ENCODE results near the gene WDCP.
"Not testable (repeated sequence)": the region's sequence is repeated elsewhere in the genome, so short reads cannot be mapped to it uniquely, and the experiment has no call there.

The WDCP gene, protein sequence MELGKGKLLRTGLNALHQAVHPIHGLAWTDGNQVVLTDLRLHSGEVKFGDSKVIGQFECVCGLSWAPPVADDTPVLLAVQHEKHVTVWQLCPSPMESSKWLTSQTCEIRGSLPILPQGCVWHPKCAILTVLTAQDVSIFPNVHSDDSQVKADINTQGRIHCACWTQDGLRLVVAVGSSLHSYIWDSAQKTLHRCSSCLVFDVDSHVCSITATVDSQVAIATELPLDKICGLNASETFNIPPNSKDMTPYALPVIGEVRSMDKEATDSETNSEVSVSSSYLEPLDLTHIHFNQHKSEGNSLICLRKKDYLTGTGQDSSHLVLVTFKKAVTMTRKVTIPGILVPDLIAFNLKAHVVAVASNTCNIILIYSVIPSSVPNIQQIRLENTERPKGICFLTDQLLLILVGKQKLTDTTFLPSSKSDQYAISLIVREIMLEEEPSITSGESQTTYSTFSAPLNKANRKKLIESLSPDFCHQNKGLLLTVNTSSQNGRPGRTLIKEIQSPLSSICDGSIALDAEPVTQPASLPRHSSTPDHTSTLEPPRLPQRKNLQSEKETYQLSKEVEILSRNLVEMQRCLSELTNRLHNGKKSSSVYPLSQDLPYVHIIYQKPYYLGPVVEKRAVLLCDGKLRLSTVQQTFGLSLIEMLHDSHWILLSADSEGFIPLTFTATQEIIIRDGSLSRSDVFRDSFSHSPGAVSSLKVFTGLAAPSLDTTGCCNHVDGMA

DNA sequence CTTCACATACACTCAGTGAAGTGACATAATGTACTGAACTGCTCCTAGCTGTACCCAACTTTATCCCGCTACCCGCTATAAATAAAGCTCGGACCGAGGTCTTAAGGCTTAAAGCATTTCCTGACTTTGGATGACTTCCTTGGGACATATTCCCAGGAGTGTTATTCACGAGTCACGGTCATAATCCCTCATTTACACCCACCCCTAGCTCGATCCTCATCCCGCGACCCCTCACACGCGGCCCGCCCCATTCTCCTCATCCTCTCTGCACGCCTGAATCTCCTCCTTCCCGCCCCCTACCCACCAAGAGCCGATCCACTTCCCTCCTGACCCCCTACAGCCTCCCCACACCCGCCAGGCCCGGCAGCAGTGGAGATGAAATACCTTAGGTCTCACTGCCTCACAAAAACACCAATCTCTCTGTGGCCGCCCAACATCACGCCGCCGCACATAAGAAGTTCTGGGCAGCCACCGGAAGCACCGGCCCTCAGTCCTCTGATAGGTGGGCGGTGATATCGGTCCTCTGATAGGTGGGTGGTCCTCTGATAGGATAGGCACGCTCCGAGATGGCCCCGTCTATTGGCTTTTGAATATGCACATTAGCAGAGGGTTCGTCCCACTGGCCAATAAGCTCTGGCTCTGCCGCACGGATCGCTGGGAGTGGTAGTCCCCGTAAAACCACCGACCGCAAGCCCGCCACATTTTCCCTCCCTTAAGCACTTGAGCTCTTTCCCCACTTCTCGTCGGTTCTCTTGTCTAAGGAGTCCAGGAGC, at the start of gene WDCP:
Gene WDCP (minus strand): TSS at position 462 of the 773 bp plus-strand sequence. CDS start 7,897 bp downstream, outside the sequence.
- DNase-seq: peak; percentile 95

DNA sequence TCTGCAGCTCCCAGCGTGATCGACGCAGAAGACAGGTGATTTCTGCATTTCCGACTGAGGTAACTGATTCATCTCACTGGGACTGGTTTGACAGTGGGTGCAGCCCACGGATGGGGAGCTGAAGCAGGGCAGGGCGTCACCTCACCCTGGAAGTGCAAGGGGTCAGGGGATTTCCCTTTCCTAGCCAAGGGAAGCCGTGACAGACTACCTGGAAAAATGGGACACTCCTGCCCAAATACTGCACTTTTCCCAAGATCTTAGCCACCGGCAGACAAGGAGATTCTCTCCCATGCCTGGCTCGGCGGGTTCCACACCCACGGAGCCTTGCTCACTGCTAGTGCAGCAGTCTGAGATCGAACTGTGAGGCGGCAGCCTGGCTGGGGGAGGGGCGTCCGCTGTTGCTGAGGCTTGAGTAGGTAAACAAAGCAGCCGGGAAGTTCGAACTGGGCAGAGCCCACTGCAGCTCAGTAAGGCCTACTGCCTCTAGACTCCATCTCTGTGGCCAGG, 48.0 kb upstream of the WDCP start:
- not testable (repeated sequence) for DNase-seq

DNA sequence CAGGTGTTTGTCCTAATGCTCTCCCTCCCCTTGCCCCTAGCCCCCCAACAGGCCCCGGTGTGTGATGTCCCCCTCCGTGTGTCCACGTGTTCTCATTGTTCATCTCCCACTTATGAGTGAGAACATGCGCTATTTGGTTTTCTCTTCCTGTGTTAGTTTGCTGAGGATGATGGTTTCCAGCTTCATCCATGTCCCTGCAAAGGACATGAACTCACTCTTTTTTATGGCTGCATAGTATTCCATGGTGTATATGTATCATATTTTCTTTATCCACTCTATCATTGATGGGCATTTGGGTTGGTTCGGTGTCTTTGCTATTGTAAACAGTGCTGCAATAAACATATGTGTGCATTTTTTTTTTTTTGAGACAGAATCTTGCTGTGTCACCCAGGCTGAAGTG, 46.1 kb upstream of the WDCP start:
- not testable (repeated sequence) for DNase-seq

DNA sequence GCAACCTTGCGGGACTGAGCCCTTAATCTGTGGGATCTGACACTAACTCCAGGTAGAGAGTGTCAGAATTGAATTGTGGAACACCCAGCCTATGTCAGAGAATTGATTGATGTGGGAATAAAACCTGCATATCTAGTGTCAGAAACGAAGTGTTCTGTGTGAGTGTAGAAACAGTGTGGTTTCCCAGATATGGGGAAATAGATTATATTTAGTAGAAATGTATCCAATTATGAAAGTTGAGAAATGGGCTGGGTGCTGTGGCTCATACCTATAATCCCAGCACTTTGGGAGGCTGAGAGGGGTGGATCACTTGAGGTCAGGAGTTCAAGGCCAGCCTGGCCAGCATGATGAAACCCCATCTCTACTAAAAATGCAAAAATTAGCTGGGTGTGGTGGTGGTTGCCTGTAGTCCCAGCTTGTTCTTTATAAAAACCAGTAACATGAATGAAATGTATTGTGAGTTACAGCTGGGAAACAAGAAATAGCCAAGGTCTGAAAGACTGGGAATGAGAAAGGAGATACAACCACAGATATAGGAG, 41.7 kb upstream of the WDCP start:
- no peak for DNase-seq

DNA sequence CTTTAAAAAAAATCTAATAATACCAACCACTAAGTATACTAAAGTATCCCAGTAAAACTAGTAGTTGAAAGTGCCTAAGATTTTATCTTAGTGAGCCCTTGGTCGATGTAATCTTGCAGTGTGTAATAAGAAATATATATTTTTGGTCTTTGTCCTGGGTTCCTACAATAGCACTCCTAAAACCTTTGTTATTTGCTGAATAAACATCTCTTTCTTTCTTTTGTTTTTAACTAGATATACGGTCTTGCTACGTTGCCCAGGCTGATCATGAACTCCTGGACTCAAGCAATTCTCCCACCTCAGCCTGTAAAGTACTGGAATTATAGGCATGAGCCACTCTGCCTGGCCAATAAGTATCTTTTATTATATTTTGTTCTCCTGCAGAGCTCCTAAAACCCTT, 39.8 kb upstream of the WDCP start:
- no peak for DNase-seq

DNA sequence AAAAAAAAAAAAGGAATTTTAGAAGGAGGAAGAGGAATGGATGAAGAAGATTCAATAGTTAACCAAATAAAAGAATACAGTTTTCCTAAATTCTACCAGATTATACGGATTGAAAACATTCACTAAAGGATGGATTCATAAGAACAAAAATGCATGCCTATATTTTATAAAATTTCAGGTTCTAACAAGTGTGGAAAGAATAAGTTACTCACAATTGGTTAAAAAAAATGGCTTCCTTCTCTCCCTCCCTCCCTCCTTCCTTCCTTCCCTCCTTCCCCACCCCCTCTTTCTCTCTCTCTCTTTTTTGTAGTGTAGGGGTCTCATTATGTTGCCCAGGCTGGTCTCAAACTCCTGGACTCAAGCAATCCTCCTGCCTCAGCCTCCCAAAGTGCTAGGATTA, 39.0 kb upstream of the WDCP start:
- no peak for DNase-seq

DNA sequence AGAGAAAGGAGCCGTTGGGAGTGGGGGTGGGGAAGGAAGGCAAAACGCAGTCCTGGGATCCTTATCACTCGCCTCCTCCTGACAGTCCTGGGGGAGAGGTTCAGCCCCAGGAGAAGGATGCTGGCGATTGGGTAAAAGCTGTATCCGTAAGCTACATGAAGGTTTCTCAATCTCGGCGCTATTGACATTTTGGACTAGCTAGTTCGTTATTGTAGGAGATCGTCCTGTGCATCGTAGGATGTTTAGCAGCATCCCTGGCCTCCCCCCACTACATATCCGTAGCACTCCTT, 38.0 kb upstream of the WDCP start:
- no peak for DNase-seq

DNA sequence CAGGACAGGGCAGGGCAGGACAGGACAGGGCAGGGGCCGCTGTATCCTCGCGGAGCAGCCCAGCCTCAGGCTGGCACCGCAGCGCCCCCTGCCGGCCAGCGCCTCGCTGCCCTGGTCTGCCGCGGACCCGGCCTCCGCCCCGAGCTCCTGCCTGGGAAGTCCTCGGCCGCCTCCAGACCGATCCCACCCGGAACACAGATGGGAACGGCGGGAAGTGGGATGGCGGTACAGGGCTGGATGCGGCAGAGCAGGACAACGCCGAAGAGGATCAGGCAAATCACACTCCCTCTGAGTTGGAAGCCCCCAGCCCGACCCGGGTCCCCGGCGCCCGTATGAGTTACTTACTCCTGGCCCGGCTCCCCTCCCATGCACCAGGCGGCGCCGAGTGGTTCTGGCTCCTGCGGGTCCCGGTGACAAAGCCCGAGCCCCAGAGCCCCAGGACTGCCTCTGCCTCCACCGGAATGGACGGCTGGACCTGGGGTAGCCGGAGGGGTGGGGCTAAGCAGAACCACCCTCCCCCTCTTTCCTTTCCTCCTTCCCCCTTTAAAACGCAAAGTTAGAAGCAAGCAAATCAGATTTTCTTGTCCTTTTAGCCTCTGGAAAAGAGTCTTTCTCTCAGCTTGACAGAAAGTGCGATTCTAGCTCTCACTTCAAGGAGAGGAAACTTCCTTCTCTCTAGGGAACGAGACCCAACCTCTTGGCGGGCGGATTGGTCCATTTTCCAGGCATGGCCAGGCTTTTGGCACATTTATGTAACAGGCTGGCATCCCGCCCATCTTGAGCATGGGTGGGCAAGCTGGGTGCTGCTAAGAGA, 37.4 kb upstream of the WDCP start, which contains the start of gene TP53I3:
Gene TP53I3 (minus strand): TSS at position 449 of the 814 bp plus-strand sequence. CDS start 508 bp downstream, outside the sequence.
- peak; percentile 78 for DNase-seq

DNA sequence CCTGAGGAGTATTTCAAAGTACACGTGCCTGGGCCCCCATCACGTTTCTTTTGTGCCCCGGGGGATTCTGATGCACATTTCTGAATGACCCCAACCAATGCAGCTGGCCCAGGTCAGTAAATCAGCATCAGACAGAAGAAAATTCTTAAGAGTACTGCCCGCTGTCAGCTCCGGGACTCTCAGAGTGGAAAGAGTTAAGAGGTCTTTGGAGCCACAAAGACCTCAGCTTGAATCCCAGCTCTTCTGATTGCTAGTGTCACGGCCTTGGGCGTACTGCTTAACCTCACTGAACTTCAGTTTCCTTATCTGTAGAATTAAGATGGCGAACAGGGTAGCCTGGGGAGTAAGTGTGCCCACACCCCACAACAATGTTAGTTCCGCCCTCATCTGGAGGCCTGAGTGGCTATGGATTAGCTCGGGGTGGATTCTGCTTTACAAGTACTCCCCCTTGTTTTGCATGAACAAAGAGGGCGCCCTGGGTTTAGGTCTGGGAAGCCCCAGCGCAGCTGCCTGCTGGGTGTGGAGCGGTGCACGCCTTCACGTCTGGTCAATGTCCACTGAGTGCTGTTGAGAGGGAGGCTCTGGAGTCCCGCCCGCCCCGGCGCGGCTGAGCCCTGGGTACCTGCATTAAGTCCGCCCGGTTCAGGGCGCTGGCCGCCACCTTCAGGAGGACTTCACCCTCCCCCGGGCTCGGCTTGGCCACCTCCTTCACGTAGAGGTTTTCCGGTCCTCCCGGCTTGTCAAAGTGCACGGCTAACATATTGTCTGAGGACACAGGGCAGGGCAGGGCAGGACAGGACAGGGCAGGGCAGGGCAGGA, 36.6 kb upstream of the WDCP start:
- peak; percentile 71 for DNase-seq

DNA sequence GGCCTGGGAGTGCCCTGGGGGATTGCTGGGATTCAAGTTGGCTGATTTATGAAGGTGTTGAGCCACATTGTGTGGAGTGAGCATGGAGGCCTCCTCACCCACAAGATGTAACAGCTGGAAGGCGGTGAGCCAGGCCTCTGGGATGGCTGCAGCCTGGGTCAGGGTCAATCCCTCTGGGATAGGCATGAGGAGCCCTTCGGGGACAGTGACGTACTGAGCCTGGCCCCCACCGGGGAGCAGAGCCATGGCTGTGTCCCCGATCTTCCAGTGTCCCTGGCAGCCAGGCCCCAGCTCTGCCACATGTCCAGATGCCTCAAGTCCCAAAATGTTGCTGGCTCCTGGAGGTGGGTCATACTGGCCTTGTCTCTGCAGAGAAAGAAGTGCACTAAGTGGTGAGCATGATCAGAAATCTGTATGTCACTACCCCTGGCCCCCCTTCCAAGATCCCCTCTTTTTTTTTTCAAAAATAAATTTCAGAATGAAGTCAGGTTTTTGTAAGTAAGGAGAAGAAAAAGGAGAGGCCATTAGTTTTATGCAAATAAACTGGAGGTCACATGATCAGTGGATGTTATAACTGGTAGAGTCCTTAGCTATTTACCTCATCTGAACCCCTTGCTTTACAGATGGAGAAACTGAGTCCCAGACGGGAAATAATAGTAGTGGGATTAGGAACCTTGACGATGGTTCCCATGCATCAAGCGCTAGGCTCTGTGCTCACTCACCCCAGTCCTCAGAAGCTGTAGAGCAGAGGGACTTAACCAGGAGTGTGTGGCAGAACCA, 35.8 kb upstream of the WDCP start:
- no peak for DNase-seq

DNA sequence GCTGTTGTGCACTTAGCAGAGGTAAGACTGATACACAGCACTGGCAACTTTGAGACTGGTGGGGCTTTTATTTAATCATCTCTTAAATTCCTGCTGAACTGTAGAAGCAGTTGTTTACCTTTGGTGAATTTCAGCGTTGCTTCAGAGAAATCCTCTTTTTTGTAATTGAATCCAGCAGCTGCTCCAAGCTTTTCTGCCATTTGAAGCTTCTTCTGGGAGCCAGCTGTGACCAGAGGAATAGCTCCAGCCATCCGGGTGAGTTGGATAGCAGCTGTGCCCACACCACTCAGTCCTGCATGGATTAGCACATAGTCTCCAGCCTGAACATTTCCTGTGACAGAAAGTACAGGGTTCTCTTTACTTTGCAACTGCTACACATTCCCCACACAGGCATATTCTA, 33.5 kb upstream of the WDCP start:
- DNase-seq: no peak

DNA sequence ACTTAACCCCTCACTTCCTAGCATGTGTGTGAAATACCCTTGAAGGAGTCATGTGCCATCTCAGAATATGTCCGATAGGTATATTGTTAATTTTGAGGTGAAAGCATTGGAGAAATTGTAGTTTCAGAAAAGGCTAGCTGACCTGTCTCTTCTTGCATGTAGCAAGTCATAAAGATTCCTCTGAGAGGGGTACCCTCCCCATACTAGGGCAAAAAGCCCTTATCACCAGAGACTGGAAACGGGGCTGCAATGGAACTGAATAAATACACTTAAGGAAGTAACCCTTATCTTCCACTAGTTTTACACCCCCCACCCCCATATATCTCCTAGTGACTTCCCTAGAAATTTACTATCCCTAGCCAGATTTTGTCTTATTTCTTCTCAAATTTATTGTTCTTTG, 30.7 kb upstream of the WDCP start:
- no peak for DNase-seq

DNA sequence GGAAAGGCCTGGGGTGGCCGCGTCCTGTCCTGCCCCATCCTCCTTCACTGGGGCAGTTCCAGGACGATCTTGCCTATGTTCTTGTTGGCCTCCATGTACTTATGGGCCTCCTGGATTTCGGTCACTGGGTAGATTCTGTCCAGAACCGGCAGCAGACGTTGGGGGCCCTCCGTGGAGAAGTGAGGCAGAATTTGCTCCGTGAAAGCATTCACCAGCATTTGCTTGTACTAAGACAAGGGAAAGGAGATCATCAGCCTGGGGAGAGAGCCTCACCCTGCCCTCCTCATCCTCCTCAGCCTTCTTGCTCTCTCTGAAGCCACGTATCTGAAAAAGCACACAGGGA, 30.3 kb upstream of the WDCP start:
- no peak for DNase-seq

DNA sequence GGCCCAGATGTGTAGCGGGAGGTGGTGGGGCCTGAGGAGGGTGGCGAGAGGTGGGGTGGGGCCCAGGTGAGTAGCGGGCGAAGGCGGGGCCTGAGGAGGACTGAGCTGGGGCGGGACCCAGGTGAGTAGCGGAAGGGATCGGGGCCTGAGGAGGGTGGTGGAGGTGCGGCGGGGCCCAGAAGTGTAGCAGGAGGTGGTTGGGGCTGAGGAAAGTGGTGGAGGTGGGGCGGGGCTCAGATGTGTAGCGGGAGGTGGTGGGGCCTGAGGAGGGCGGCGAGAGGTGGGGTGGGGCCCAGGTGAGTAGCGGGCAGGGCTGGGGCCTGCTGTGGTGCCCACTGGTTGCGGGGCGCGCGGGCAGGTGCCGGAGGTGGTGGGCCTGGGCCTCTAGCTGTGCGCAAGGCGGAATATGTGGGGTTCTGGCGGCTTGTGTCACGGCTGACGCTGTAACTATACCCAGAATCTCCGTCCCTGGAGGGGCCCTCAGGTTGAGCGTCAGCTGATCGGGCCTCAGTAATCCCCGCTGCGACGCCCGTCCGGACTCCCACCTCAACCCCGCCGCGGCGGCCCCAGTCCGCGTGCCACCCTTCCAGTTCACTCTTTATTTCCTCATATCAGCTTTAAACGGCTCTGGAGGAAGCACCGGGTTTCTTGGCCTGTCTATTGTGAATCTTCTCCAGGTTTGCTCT, 29.8 kb upstream of the WDCP start:
- no peak for DNase-seq

DNA sequence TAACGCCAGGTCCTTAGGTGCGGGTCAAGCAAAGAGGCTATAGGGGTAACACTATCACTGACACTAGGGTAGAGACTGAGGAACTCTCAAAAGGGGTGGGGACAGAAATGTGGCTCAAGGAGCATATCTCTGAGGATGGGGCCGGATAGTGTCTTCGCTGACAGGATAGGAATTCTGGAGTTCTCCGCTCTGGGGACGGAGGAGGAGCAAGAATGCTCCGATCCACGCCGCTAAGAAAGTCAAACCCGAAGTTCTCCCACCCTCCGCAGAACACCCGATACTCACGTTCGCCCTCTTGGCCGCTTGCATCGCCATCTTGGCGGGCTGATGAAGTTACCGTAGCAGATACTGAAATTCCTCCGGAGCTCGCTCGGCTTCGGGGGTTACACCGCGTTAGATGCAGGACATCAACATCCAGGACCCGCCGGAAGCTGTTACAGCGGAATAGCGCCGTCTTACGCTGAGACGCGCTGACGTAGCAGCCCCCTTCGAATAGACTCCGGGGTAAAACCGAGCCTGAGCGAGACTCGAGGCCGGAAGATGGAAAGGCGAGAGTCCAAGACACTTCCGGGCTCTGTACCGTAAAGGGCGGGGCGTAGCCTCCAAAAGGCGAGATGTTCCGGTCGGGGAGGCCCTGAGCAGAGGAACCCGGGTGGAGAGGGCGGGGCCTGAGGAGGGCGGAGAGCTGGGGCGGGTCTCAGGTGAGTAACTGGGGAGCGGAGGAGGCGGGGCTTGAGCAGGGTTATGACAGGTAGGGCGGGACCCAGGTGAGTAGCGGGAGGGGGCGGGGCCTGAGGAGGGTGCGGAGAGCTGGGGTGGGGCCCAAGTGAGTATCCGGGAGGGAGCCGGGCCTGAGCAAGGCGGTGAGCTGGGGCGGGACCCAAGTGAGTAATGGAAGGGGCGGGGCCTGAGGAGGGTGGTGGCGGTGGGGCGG, 29.0 kb upstream of the WDCP start, which contains the start of gene SF3B6:
Gene SF3B6 (minus strand): TSS at position 412 of the 934 bp plus-strand sequence. CDS start 97 bp downstream, at position 315.
- peak; percentile 100 for DNase-seq

DNA sequence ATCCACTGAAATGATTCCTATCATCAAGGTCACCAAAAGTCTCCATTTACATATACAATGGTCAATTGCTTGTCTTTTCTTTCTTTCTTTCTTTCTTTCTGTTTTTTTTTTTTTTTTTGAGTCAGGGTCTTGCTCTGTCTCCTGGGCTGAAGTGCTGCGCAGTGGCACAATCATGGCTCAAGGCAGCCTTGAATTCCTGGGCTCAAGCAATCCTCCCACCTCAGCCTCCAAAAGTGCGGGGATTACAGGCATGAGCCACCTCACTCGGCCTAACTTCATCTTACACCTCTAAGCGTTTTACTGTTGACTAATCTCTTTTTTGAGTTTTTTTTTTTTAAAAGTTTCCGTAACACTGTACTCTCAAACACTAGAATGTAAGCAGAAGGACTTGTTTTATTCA, 28.1 kb upstream of the WDCP start:
- DNase-seq: no peak

DNA sequence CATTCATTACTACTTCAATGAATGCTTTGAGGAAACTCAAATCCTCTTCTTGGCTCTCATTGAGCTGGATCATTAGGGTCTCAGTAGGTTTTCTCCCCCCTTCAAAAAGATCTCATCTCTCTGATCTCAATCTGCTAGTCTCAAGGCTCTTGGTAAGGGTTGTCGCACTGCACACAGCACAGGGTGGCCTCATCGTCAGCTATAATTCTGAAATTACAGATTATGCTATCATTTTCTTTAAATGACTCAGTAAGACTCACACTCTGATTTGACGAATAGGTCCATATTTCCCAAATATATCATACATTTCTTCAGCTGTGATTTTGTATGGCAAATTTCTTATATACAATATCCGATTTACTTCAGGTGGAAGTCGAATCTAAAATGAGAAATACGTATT, 26.6 kb upstream of the WDCP start:
- no peak for DNase-seq

DNA sequence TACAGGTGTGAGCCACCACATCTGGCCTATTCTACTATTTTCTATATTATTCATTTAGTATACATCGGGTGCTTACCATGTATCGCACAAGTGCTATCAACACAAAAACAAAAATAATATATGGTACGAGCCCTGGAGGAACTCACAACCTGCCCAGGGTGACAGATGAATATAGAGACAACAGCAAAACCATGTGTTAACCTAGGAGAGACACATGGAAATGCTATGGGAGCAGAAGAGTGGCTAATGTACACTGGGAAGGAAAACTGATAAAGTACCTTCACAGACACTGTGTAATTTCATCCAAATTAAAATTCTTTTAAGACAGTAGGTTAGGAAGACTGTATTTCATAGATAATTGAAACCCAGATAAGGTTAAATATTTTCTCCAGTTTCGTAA, 25.1 kb upstream of the WDCP start:
- no peak for DNase-seq

DNA sequence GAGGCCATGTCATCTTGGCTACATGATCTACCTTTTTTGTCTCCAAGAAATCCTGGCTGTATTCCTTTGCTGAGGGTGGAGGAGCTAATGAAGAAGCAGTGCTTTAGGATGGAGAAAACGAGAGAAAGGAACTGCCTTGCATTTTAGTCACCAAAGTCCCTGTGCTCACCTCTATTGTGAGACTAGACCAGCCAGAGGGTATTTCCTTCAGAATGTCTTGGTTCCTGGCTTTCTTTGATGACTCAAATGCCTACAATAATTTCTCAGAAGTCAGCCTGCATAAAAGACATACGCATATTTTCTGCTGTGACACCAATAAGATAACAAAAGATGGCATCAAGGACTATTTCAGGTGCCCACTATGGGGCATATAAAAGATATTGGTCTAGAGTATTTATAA, 18.1 kb upstream of the WDCP start:
- DNase-seq: no peak
